RWPE1 (cell line): Measurements from ENCODE around the gene UNC13A.

ENCODE experiments used
- CTCF ChIA-PET: fragments of 350-600 bp; sonication (Branson Sonifier 250); formaldehyde crosslinking; extraction: SDS; loops from one replicate; lab custom pipeline; 2021; lab: Yijun Ruan, JAX
- POLR2A ChIA-PET: fragments of 400-600 bp; formaldehyde crosslinking; extraction: SDS; loops from one replicate; lab custom pipeline; 2020; ENCODE audit warnings: antibody characterized with exemption; ENCODE audit not compliant: low non-redundant PET; lab: Yijun Ruan, JAX
- DNase-seq: peaks from one replicate; pipeline ENCODE4 v3.0.0; 2012; ENCODE audit warnings: low spot score
- H3K27ac ChIP-seq: fragments of 450-650 bp; 2 replicates; pipeline ENCODE4 v1.5.1; 2017
- TF ChIP-seq, protein P1 (sequence below): fragments of 450-650 bp; conservative IDR thresholded peaks from 2 replicates; pipeline ENCODE4 v1.5.1; 2017; ENCODE audit warnings: low read depth, mild to moderate bottlenecking

The UNC13A gene

GRCh38 chr19:17615889-17616685 is 72.1 kb downstream of the UNC13A start:
- ChIA-PET POLR2A (no interaction called here), CTCF (no interaction called here)
- no peak overlapping the region for H3K27ac ChIP-seq
- DNase-seq, result no peak
- TF ChIP-seq, protein P1, sequence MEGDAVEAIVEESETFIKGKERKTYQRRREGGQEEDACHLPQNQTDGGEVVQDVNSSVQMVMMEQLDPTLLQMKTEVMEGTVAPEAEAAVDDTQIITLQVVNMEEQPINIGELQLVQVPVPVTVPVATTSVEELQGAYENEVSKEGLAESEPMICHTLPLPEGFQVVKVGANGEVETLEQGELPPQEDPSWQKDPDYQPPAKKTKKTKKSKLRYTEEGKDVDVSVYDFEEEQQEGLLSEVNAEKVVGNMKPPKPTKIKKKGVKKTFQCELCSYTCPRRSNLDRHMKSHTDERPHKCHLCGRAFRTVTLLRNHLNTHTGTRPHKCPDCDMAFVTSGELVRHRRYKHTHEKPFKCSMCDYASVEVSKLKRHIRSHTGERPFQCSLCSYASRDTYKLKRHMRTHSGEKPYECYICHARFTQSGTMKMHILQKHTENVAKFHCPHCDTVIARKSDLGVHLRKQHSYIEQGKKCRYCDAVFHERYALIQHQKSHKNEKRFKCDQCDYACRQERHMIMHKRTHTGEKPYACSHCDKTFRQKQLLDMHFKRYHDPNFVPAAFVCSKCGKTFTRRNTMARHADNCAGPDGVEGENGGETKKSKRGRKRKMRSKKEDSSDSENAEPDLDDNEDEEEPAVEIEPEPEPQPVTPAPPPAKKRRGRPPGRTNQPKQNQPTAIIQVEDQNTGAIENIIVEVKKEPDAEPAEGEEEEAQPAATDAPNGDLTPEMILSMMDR, result no peak

DNA sequence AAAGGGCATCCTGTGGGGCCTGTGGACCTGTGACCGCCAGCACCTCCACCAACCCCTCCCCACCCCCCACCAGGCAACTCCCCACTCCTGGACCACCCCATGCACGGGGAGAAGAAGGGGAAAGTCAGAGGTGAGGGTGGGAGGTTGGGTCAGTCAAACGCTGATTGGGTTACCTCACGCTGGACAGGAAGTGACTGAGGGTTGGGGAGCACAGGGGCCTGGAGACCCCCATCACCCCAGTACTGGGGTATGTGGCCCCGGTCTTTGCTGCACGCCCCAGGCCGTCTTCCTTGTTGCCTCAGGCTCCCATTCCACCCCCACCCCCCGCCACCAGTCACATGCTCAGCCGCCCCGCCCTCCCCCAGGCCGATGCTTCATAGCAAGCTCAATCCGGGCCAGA is 73.7 kb downstream of the UNC13A start:
- DNase-seq, result no peak
- ChIA-PET CTCF (no interaction called here), POLR2A (no interaction called here)
- TF ChIP-seq, protein P1, result no peak
- H3K27ac ChIP-seq, result no peak overlapping the region

- POLR2A ChIA-PET, result no interaction called here
- no peak overlapping the region for H3K27ac ChIP-seq
- TF ChIP-seq, protein P1, result no peak
- DNase-seq, result no peak
- CTCF ChIA-PET, result interaction anchor here (0.6 to 1.4 kb wide), 3 partner anchors 32 to 155 kb away, joined by 3 to 9 read pairs (median 4); no protein-coding TSS in a partner anchor
These were observed 76.5 kb downstream of the UNC13A start for GRCh38 chr19:17611462-17612244.

GRCh38 chr19:17610384-17610783 is 77.8 kb downstream of the UNC13A start:
- POLR2A ChIA-PET, result no interaction called here
- H3K27ac ChIP-seq, result no peak overlapping the region

GRCh38 chr19:17607936-17608335 is 80.2 kb downstream of the UNC13A start:
- ChIA-PET CTCF (no interaction called here), POLR2A (no interaction called here)
- no peak overlapping the region for H3K27ac ChIP-seq
- TF ChIP-seq, protein P1, result no peak
- no peak for DNase-seq

More at GRCh38 chr19:17610384-17610783, 77.8 kb downstream of the UNC13A start:
- peak; percentile 71 for DNase-seq
- TF ChIP-seq, protein P1, result no peak
- CTCF ChIA-PET, result interaction anchor here (0.7 to 1.4 kb wide), 2 partner anchors 10 to 156 kb away, joined by 3 read pairs; no protein-coding TSS in a partner anchor

- ChIA-PET POLR2A (interaction anchor here (0.5 kb wide), 1 partner anchor 27 kb away, joined by 3 read pairs; no protein-coding TSS in a partner anchor), CTCF (interaction anchor here (0.6 to 1.2 kb wide), 9 partner anchors 15 to 325 kb away, joined by 3 to 5 read pairs (median 3); no protein-coding TSS in a partner anchor)
- DNase-seq, result no peak
- peak overlapping the region; percentile 90 for H3K27ac ChIP-seq
- TF ChIP-seq, protein P1, result 0 out of 2 replicates have a peak, but pooled peaks have one; percentile 12
These were observed 81.5 kb downstream of the UNC13A start for GRCh38 chr19:17606590-17607185.
